Bronchial epithelial cell (primary cell): ENCODE results near the gene NTRK3. TPM values are rescaled to one million over a fixed set of nuclear protein-coding genes. Genes with fewer than 3 reads are reported as not detected.

Source experiments
- DNase-seq: peaks from one replicate; pipeline ENCODE4 v3.0.0-alpha.2; 2010; ENCODE audit warnings: low read depth
- FAIRE-seq: peaks from 2 replicates; lab custom pipeline; 2011; peaks lifted over from hg19 to GRCh38; lab: Jason Lieb, UNC
- H3K27me3 ChIP-seq: 2 replicates; pipeline ENCODE4 v1.5.1; 2011; ENCODE audit warnings: low read length; ENCODE audit not compliant: control insufficient read depth, insufficient read depth
- H3K36me3 ChIP-seq: 2 replicates; pipeline ENCODE4 v1.5.1; 2011; ENCODE audit warnings: low read length; ENCODE audit not compliant: control insufficient read depth, insufficient read depth
- H3K4me3 ChIP-seq: 2 replicates; pipeline ENCODE4 v1.5.1; 2011; ENCODE audit warnings: mild to moderate bottlenecking, low read depth, low read length, control low read depth
- CTCF ChIP-seq: IDR thresholded peaks from 2 replicates; pipeline ENCODE4 v1.5.1; 2011; ENCODE audit warnings: mild to moderate bottlenecking, moderate library complexity, low read length, control low read depth, inconsistent platforms; ENCODE audit not compliant: insufficient read depth, severe bottlenecking
- total RNA-seq: library from RNA; depleted of rRNA; stranded (reverse); fragments of >200 nt; gene quantifications from 2 replicates; pipeline ENCODE4 v1.2.1, GENCODE V29; 2014

The NTRK3 gene
- total RNA-seq, 1 donor from 2014 or later: not detected

DNA sequence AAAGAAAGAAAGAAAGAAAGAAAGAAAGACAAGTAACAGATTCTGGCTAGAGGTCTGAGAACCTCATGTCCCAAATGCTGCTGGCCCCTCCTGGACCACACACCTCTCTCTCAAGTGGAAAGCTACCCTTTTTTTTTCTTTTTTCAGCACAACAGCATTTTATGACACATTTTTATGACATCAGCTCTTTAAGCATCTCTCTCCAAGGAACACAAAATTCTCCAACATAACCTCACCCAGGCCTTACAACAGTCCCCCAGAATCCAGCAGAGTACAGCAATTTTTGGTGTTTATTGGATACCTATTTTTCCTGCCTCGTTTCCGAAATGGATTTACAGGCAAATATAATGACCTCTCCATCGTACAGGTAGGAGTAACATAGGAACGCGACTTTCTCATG is 11.2 kb upstream of the NTRK3 start:
- Histone ChIP-seq H3K4me3 (no peak overlapping the region), H3K36me3 (no peaks in the 10 kb centered on the region), H3K27me3 (no peaks in the 10 kb centered on the region)
- TF ChIP-seq CTCF: no peak
- FAIRE-seq (no peak), DNase-seq (no peak)

GRCh38 chr15:88266170-88266569 is 9.6 kb upstream of the NTRK3 start:
- no peak for FAIRE-seq
- Histone ChIP-seq H3K36me3 (no peaks in the 10 kb centered on the region), H3K4me3 (no peak overlapping the region), H3K27me3 (no peaks in the 10 kb centered on the region)
- TF ChIP-seq CTCF: no peak
- DNase-seq: no peak

DNA sequence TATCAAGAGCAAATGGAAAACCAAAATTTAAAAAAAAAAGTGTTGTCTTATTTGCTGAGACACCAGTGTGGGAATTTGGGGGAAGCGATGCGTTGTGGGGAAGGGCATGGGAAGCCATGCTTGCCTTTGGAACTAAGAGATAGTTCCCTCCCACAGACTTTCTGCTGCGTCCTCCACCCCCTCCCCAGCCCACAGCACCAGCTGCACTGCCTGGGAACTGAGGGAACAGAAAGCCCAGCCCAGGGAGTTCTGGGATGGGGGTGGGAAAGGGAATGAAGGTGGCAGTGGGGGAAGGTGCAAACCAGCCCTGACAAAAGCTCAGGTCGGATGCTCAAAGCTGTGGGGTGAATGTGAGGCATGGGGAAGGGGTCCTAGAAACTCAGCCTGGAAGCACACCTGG is 8.1 kb upstream of the NTRK3 start:
- Histone ChIP-seq H3K36me3 (no peaks in the 10 kb centered on the region), H3K4me3 (no peak overlapping the region), H3K27me3 (no peaks in the 10 kb centered on the region)
- no peak for TF ChIP-seq CTCF
- DNase-seq (no peak), FAIRE-seq (no peak)

GRCh38 chr15:88262064-88262463 is 5.5 kb upstream of the NTRK3 start:
- DNase-seq (no peak), FAIRE-seq (no peak)
- Histone ChIP-seq H3K27me3 (peaks cover 5% of the 10 kb centered on the region), H3K36me3 (no peaks in the 10 kb centered on the region), H3K4me3 (no peak overlapping the region)
- no peak for TF ChIP-seq CTCF

- Histone ChIP-seq H3K27me3 (peaks cover 21% of the 10 kb centered on the region), H3K4me3 (no peak overlapping the region), H3K36me3 (no peaks in the 10 kb centered on the region)
- FAIRE-seq: peak; percentile 84
- DNase-seq: no peak
- no peak for TF ChIP-seq CTCF
Observed at GRCh38 chr15:88258093-88258641, 1.6 kb upstream of the NTRK3 start.
